Activated CD4-positive, alpha-beta T cell treated with anti-CD3 and anti-CD28 coated beads, Interleukin-2, Interleukin-6, amounts not matched to agents 100 ng/mL and 50 ng/mL, durations not matched to agents 16 hours and 8 hours (primary cell): ENCODE results near the gene RECQL5.

ENCODE experiments used
- DNase-seq: peaks from one replicate; pipeline ENCODE4 v3.0.0-alpha.2; 2020

Gene RECQL5

DNA sequence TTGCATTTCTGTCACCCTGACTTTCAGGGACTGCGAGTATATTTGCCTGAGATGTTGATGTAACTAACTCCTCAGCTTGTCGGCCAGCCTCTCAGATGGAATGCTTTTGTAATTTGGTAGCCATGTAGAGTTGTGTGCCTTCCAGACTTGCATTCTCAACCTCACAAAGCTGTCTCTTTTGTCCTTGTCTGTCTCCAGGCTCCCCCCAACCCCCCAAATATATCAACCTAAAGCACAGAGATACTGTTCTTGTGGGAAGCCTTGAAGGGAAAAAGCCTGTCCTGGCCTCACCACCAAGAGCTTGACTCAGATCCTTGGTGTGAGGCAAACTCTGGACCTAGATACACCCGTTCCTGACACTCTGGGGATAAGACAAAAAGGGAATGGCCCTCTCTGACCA, 18.5 kb upstream of the RECQL5 start:
- no peak for DNase-seq

DNA sequence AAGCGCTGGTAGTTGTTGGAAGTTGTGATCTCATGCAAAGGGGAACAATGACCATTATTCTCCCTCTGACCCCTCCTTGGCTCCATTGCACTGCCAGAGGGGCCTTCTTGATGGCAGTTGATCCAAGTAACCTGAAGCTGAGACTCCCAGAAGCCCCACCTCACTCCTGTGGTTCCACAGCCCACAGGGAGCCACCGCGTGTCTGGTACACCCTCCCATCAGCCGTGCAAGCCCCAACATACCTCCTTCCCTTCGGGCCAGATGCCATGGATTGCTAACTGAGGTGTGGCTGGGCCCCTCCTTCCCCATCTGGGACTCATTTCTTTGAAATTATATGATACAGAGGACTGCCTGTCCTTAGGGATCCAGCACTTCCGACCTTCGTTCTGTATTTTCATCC, 18.0 kb upstream of the RECQL5 start:
- no peak for DNase-seq

DNA sequence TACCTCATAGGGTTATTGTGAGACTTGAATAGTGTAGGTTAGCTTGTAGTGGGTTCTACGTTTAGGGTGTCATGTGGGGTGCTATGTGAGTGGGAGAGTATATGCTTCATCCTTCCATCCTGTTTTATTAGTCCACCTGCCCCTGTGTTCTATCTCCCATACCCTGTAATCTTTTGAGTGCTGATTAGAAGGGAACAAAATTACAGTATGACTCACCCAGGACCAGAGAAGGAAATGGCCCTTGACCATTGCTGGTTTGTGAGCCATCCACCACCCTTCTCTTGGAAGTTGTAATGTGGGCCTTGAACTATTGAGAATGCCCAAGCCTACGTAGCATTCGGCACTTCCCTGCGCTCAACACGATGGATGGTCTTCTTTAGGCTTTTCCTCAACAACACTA, 17.3 kb upstream of the RECQL5 start:
- no peak for DNase-seq

DNA sequence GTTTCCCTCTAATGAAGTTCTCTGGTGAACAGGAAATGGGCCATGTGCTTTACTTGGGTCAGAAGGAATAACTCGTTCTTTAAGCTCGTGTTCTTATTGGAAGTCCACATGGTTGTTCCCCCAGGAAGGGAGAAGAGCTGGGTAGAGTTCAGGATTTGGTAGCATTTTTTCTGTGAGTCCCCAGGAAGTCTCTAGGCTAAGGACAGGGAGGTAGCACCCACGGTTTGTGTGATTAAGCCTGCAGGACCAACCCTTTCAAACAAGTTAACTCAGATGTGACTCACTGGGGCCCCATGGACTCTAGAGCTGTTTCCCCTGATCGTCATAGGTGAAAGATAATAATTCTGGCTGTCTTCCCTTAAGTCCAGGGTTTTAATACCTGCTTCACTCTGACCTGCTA, 16.6 kb upstream of the RECQL5 start:
- no peak for DNase-seq

DNA sequence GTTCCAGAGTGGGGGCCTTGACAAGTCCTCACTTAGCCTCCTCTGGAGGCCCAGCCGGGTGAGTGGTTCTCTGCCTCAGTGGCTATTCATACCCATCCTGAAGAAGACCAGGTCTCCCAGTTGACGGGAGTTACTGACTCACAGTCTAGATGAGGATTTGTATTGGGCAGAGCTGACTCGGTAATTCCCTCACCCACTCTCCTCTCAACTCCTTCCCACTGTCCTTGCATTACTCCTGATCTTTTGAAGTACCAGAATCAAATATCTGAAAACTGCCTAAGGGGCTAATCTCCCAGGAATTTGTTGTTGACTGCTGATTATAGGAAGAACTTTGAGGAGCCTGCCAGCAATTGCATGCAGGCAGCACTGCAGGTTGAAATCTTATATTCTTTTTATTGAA, 14.3 kb upstream of the RECQL5 start:
- no peak for DNase-seq

DNA sequence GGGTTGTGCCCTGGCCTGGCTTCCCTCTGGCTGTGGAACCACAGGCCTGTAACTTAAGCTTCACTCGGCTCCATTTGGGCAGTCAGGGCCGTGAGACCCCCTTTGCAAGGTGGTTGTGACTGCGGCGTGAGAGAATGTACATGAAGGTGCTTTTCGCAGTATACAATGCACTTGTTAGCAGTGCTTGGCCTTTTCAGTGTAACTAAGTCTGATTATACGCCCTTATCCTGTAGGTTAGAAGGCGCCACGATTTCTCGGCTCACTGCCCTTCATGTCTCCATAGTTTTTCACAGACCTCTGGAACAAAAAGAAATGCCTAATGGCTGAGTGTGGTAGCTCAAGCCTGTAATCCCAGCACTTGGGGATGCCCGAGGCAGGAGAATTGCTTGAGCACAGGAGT, 13.5 kb upstream of the RECQL5 start:
- no peak for DNase-seq

DNA sequence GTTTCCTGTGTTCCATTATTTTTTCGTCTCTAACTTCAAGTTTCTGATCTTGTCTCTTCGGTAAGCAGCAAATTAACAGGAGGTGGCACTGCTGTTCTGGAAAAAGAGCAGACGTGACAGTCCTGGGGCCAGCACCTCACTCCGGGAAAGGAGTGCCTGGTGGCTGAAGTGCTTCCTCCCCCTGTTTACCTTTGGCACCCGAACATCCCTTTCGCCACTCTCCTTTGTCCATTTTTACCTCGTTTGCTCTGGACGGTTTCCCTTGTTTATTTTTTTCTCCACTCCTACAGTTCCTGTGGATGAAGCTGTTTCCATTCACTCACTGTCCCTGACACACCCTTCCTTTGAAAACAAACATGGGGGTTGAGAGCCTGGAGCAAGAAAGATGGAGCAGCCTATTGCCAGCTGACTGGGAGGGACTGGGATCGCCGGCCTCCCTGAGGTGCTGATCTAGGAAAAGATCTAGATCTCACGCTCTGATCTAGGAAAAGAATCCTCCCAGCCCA, 12.8 kb upstream of the RECQL5 start:
- DNase-seq, result no peak

DNA sequence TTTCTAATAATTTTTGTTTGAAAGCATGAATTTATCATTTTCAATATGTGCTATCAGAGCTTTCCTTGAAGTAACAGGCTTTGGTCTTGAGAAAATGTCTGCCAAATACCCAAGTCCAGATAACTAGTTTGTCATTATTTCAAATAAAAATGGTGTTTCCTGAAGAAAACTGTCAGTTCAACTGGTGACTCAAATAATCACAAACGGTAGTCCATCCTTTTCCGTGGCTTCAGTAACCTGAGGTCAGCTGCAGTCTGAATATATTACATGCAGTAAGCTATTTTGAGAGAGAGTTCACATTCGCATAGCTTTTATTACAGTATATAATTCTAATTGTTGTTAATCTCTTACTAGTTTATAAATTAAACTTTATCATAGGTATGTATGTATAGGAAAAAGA, 9.5 kb upstream of the RECQL5 start:
- DNase-seq, result no peak

DNA sequence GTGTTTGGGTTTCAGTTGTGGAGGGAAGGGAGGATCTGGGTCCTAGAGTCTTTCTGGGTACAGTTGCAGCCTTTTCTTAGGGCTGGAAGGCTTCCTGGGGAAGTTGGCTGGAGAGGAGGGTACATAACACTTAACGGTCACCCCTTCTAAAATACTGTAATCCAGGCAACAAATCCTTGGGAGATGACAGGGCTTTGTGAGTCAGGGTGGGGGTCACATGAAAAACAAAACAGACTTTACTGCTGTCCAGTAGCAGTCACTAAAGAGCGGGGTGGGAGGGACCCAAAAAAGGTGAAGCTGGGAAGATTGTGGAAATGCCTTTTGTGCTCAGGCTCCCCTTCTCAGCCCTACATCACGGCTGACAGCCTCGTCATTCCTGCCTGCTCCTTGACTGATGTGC, 6.5 kb upstream of the RECQL5 start:
- DNase-seq, result no peak

DNA sequence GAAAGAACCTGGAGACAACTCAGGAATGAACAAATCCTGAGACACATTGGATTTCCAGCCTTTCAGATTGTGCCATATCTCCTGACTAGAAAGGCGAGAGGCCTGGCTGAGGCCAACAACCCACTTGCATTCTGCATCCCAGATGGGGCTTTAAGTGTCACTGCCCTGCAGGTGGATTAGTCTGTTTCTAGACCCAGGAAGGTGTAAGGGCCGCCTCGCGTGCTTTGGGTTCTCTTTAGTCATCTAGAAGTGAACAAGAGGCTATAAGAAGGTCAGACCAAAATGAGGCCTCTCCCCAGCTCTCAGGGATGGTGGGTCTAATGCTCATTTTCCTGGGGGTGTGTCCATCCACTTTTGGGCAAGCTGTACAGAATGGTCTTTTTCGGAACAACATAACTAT, 5.1 kb upstream of the RECQL5 start:
- DNase-seq, result no peak

DNA sequence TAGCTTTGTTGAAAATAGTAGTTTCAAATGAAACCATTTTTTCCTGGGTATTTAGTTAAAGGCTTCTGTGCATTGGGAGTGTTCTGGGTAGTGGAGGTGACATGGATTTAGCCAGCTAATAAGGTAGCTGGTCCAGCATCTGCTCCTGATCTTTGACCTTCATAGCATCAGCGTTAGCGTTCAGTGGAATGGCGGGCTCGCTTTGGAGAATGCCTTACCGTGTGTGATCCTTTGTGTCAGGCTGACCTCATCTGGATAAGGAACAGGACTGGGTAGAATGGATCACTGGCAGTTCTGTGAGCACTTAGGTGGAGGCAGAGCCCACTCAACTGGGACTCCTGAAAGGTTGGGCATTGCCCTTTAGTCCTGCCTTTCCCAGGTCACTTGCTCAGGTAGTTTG, 3.9 kb upstream of the RECQL5 start:
- no peak for DNase-seq

DNA sequence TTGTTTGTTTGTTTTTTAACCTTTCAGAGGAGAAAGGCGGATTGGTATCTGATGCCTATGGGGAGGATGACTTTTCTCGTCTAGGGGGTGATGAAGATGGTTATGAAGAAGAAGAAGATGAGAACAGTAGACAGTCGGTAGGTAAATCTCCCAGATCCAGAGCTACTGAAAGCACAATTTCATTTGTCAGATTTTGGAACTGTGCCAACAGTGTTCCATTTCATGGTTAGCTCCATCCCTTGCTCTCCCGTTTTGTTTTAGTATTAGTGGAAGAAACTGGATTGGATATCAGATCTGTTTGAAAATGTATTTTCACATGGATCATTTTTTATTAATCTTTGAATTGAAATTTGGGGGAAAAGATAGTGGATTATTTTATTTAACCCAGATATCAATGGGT, 1.5 kb upstream of the RECQL5 start:
- DNase-seq, result no peak

DNA sequence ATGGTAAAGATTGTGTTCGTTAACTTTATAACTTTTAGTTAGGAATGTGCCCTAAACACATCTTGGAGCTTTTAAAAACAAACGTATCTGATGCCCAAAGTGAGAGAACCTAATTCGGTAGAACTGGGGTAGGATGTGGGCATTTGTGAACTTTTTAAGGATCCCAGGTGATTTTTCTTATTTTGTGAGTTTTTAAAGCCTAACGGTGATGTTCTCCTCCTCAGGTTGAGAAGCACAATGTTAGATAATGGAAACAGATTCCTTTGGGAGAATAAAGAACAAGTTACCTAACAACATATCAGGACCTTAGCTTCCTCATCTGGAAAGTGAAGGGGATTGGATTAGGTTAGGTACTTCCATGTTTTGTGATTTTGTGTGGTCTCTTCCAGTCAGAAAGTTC, 871 bp upstream of the RECQL5 start:
- DNase-seq, result no peak

DNA sequence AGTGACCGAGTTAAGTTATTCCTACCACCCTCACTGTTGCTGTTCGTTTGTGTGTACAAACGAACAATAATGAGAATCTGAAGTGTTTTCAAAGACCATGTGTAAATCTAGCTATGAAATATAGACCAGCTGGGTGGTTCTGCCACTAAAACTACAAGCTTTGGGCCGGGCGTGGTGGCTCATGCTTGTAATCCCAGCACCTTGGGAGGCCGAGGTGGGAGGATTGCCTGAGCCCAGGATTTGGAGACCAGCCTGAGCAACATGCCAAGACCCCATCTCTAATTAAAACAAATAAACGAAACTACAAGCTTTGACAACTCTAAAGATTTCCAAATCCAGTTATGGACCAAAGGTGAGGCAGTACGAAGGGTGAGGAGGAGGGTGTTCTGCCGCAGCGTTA, 973 bp downstream of the RECQL5 start:
- DNase-seq, result no peak

DNA sequence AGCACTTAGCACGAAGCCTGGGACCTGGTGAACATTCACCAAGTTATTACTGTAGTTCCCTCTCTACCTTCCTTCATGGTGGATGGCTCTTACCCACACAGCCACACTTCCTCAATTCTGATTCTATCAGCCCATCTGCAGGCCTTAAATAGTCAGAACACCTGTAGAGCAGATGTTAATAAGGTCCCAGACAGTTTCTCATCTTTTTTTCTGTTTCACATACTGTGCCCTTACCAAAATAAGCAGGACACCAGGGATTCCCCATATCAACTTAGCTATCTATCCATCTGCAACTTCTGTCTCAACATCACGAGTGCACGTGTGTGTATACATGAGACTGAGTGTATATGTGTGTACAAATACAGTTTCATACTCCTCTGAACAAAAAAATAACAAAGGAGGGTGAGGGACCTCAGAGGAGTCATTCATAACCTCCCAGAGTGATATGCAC, 2.8 kb downstream of the RECQL5 start:
- no peak for DNase-seq

DNA sequence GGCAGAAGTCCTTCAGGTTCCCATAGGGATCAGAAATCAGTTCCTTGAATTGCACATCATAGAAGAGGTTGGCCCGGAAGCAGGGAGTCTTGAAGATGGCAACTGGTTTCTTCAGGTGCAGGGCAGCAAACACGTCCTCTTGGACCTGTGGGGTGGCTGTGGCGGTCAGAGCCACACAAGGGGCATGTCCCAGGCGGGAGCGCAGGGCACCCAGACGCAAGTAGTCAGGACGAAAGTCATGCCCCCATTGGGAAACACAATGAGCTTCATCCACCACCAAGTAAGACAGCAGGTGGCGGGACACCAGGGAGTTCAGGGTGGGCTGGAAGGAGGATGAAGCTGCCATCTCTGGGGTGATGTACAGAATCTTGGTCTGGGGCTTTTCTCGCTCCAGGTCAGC, 4.4 kb downstream of the RECQL5 start:
- no peak for DNase-seq

DNA sequence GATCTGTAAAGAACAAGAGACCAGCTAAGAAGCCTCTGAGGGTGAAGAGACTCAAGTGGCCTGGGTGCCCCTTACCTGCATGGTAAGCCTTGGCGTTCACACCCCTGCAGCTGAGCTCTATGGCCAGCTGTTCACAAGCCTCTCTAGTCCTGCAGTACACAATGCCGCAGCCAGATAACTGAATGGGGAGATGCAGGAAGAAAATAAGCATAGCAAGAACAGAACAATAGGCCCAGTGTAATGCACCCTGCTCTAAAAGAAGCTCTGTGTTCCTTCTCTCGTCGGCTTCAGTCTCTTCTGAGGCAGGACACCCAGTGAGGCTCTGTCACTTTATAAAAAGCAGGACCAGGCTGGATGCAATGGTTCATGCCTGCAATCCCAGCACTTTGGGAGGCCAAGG, 5.4 kb downstream of the RECQL5 start:
- DNase-seq, result no peak

DNA sequence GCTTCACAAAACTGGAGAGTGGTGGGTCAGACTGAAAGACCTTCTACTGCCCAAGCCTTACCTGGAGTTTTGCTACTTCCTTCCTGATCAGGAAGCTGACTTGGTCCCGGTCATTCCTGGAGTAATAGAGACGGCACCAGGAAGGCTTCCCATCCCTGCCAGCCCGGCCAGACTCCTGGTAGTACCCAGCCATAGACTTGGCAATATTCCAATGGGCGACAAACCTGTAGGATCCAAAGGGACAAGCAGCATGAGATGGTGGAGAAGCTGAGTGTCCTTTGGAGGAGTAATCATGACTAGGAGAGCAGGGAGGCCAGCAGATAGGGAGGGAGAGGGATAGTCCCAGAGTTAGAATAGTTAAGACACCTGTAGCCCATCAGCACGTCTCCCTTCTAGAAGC, 8.7 kb downstream of the RECQL5 start:
- no peak for DNase-seq

DNA sequence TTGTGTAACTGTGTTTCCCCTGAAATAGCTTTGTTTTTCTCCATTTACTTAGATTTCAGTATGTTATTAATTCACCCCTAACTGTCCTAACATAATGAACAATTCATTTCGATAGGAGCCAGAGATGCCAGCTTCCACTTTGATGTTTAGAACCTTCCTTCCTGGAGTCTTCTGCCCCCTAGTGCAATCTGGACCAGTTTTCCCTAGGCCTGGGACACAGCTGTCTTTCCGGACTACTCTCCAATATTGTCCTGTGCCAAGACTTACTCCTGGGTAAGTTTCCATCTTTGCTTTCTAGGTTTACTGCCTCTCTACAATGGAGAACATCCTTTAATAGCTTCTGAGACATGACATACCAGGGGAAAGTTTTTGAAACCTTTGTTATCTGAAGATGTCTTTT, 12.8 kb downstream of the RECQL5 start:
- DNase-seq, result no peak

DNA sequence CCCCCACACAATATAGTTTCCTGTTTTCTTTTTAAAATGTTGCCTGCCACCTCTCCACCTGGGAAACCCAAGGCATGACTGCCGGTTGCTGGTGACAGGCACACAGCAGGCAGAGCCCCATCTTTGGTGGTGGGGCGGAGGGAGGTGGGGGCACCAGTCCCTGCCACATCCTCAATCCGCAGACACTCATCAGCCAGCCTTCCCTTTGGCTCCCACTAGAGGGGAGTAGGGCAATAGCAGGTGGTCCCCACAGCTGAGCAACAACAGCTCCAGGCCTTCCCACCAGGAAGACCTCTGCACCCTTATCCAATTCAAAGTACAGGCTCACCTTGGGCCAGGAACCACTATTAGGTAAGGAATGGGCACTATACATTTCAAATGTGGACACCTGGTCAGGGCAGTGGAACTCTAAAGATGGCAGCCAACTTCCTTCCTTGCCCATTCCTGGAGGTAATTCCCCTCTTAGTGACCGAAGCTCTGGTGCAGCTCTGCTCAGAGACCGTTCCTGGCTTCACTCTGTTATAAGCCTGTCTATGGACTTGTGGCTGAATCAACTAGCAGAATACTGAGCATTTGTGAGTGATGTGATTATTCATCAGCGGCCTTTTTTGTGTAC, 13.9 kb downstream of the RECQL5 start:
- DNase-seq, result peak; percentile 36

DNA sequence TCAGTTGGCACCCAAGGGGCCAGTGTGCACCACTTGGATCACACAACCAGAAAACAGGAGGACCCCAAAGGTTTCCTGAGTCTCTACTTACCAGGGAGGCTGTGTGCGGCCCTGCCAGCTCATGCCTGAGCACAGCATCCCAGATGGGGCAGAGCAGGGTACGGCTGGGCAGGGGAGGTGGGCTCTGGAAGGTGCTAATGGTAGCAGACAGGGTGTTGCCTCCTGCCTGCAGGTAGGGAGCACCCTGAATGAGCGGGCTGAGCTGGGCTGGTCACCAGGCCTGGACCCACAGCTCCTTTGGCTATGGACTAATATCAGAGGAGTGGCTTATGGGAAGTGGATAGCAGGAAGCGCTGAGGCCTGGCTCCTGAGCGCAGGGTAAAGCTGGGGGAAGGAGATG, 14.6 kb downstream of the RECQL5 start:
- DNase-seq, result no peak

DNA sequence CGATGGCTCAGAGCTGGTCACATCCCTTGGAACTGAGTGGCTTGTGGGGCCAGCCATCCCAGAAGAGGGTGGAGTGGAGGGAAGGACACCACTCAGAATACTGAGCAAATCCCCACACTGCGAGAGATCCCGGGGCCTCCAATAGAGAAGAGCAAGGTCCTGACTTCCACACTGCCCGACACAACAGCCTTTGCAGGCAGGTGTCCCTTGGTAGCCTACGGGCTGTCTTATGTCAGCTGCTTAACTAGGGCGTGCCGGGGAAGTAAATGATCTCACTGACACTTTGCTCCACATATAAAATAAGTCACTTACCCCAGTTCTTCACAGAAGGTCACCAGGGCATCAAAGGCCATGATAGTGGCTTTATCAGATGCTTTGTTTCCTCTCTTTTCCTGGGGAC, 16.1 kb downstream of the RECQL5 start:
- no peak for DNase-seq

DNA sequence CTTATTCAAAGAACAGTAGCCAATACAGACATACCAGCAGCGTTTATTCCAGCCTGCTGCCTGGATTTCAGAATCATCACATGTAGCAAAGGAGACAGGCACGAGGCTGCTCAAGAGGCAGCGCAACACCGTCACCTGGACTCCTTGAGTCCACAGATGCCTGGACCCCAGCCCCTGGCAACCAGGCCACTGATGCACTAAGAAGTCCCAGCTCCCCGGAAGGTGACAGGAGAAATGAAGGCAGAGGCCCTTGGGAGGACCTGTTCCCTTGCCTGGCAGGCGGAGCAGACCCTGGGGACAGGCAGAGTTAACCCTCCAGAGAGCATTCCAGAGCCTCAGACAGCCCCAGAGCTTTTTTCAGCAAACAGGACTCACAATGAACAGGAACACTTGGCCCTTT, 17.3 kb downstream of the RECQL5 start:
- DNase-seq, result no peak

DNA sequence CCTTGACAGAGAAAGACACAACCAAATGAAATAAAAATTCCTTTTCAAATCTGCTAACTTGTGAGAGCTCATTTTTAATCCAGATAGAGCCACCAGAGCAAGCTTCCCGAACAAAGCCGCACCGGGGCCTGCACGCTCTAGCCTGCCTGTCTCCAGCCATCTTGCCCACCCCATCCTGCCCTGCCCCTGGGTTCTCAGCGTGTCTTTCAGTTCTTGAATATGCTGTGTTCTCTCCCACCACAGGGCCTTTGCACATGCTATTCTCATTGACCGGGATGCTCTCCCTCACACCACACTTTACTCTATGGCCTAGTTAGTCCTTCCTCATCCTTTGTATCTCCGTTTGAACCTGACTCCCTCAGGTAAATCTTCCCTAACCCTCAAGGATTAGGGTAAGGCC, 19.0 kb downstream of the RECQL5 start:
- no peak for DNase-seq

DNA sequence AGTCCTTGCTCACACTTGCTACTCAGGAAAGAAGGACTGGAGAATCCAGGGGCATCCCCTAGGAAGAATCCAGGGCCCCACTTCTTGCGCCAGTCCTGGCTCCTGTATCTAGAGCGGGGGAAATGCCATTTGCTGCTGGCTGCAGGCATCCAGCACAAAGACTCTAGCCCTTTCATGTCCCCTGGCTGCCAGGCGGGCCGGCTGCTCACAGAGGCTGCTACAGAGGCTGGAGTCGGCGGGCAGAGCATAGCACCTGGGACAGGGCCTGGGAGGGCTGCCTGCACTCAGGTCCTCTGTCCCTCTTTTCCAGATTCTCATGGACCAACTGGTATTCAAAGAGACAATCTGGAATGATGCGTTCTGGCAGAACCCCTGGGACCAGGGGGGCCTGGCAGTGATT, 19.9 kb downstream of the RECQL5 start:
- no peak for DNase-seq

DNA sequence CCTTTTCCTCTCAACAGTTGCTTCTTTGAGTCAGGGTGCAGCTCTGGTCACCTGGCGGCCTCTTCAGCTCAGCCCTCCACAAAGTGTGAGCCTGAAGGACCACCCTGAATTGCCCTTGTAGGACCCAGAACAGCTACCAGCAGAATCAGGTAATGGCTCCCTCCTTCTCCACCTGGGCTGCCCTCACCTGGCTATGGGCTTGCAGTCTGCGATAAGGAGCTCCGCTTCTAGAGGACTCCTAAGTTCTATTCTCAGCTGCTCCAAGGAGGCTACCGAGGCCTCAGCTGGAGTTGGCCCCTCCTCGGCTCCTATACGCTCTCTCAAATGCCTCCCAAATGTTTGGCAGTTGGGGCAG, 20.3 kb downstream of the RECQL5 start:
- DNase-seq, result no peak
